Upper lobe of right lung (tissue), 1 donor: Measurements from ENCODE around the gene ACSL5. TPM values are rescaled to one million over a fixed set of nuclear protein-coding genes. Genes with fewer than 3 reads are reported as not detected.

Experiments used
- ATAC-seq: fragments of 200-7000 bp; cut with Tn5 transposase; one replicate; pipeline ENCODE4 v1.9.1; 2020; ENCODE audit warnings: mild to moderate bottlenecking, moderate library complexity
- DNase-seq: peaks from one replicate; pipeline ENCODE4 v3.0.0-alpha.2; 2020
- H3K27ac ChIP-seq: fragments of 200-600 bp; one replicate; pipeline ENCODE4 v1.8.0; 2022
- H3K27me3 ChIP-seq: fragments of 200-600 bp; one replicate; pipeline ENCODE4 v1.8.0; 2022; ENCODE audit warnings: mild to moderate bottlenecking
- H3K36me3 ChIP-seq: fragments of 200-600 bp; one replicate; pipeline ENCODE4 v1.8.0; 2022
- H3K4me1 ChIP-seq: fragments of 200-600 bp; one replicate; pipeline ENCODE4 v1.8.0; 2022
- H3K4me3 ChIP-seq: fragments of 200-600 bp; one replicate; pipeline ENCODE4 v1.8.0; 2022; ENCODE audit warnings: mild to moderate bottlenecking
- H3K9me3 ChIP-seq: fragments of 200-600 bp; one replicate; pipeline ENCODE4 v1.8.0; 2022
- CTCF ChIP-seq: fragments of 200-600 bp; IDR thresholded peaks from one replicate; pipeline ENCODE4 v1.8.0; 2022; ENCODE audit warnings: antibody characterized with exemption
- intact Hi-C: fragments of 100-400 bp; cut with DNase I; formaldehyde crosslinking; loops from one replicate; pipeline ENCODE4 v1.11.0; 2022
- total RNA-seq: library from RNA; stranded (reverse); fragmentation: NEBNext Ultra II Directional; extraction: Animal tissue kit (Norgen Biotek cat#: 25700); gene quantifications from one replicate; pipeline ENCODE4 v1.2.1, GENCODE V29; 2021
- donor health status: DM: no; HTN: yes; CAD: no; lungs with severe emphysema.

The ACSL5 gene
- total RNA-seq, 1 donor from 2014 or later: 79.1 TPM

GRCh38 chr10:112360308-112361270, 13.3 kb upstream of the ACSL5 start:
- Histone ChIP-seq H3K9me3 (no peaks in the 10 kb centered on the region), H3K4me1 (peaks cover 25% of the 10 kb centered on the region), H3K27ac (peak overlapping the region; percentile 88), H3K36me3 (no peaks in the 10 kb centered on the region), H3K4me3 (no peak overlapping the region), H3K27me3 (no peaks in the 10 kb centered on the region)
- intact Hi-C loops: no loop called here
- DNase-seq (peak; percentile 76), ATAC-seq (peak; percentile 77)
- no peak for TF ChIP-seq CTCF

GRCh38 chr10:112361951-112362751, 11.8 kb upstream of the ACSL5 start:
- no peak overlapping the region for H3K4me3 ChIP-seq
- ATAC-seq: peak; percentile 85
- peaks cover 25% of the 10 kb centered on the region for H3K4me1 ChIP-seq
- H3K27ac ChIP-seq: peak overlapping the region; percentile 88
- intact Hi-C loops: no loop called here
- no peaks in the 10 kb centered on the region for H3K36me3 ChIP-seq
- peak; percentile 17 for TF ChIP-seq CTCF
- no peaks in the 10 kb centered on the region for H3K27me3 ChIP-seq
- no peaks in the 10 kb centered on the region for H3K9me3 ChIP-seq
- peak; percentile 72 for DNase-seq

GRCh38 chr10:112362833-112363232, 11.1 kb upstream of the ACSL5 start:
- peaks cover 25% of the 10 kb centered on the region for H3K4me1 ChIP-seq
- no peak for TF ChIP-seq CTCF
- H3K9me3 ChIP-seq: no peaks in the 10 kb centered on the region
- intact Hi-C loops: no loop called here
- H3K27me3 ChIP-seq: no peaks in the 10 kb centered on the region
- H3K4me3 ChIP-seq: no peak overlapping the region
- H3K36me3 ChIP-seq: no peaks in the 10 kb centered on the region
- DNase-seq (no peak), ATAC-seq (no peak)
- H3K27ac ChIP-seq: peak overlapping the region; percentile 88

- no peak for TF ChIP-seq CTCF
- Histone ChIP-seq H3K27me3 (no peaks in the 10 kb centered on the region), H3K4me3 (no peak overlapping the region), H3K36me3 (no peaks in the 10 kb centered on the region), H3K4me1 (peaks cover 25% of the 10 kb centered on the region), H3K27ac (no peak overlapping the region), H3K9me3 (no peaks in the 10 kb centered on the region)
- ATAC-seq (no peak), DNase-seq (no peak)
- intact Hi-C loops: no loop called here
Observed at GRCh38 chr10:112363696-112364688, 9.9 kb upstream of the ACSL5 start.

- DNase-seq (no peak), ATAC-seq (no peak)
- intact Hi-C loops: no loop called here
- H3K4me3 ChIP-seq: no peak overlapping the region
- no peaks in the 10 kb centered on the region for H3K36me3 ChIP-seq
- no peaks in the 10 kb centered on the region for H3K27me3 ChIP-seq
- peaks cover 26% of the 10 kb centered on the region for H3K4me1 ChIP-seq
- H3K9me3 ChIP-seq: no peaks in the 10 kb centered on the region
- H3K27ac ChIP-seq: no peak overlapping the region
- TF ChIP-seq CTCF: no peak
Observed at GRCh38 chr10:112365014-112365432, 8.9 kb upstream of the ACSL5 start.
